ENCODE data around the gene FOXO1.

FOXO1 gene

DNA sequence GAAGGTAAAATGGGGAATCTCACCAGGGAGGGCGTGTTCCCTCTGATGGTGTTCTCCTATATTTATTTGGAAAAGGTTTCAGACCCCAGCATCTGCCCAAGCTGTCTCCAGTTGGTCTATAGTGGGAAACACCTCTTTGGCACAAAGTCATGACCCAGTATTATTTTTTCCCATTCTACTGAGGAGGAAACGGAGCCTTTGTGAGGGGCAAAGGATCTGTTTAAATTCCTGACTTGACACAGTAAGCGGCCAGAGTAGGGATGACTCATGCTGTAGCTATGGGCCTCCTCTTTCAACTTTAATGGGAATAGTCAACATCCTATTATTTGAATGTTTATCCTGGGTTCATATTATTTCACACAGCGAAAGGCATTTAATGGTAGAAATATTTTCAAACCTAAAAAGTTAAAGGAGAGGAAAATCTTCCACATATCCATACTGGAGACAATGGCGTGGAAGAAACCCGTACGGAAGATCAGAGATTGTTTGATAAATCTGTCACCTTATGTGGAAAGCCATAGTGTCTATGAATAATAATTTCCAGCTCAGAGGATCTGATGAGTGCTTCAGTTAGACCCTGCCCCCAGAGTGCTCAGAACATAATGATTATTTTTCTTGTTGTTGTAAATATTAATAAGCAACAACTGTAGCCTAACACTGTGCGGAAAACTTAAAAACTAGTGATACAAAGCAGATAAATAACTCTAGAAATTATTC is 126.0 kb downstream of the FOXO1 start:
- peak; percentile 70 for DNase-seq (ENCODE audit: low read depth)

DNA sequence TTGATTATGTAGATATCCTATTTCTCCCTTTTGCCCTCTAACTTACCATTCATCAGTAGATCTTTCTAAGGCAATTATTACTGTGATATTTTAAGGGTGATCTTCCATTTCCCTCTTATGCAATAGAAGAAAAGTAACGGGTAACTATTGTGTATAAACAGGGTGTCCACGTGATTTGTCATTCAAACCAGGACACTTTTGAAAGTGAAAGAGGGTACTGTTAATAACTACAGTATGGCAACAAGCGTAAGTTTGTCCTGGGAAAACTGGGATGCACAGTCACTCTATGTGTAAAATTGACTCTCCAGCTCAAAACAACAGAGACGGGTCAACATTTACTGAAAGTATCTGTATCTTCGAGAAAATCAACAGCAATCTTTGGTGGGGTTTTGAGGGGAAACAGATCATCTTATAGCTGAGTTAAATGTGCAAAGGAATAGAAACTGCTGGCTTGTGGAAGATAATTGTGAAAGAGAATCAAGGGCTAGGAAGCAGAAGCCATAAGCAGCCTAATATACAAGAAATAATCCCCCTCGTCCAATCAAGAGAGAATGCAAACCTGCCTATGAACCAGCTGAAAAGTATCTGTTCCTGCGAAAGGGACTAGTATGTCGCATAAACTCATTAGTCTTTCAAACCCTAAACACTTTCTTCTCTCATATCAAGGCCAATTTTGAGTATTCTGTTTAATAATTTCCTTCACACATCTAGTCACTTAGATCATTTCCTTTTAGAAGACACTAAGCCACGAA is 126.7 kb downstream of the FOXO1 start:
- DNase-seq (ENCODE audit: low read depth), result no peak

DNA sequence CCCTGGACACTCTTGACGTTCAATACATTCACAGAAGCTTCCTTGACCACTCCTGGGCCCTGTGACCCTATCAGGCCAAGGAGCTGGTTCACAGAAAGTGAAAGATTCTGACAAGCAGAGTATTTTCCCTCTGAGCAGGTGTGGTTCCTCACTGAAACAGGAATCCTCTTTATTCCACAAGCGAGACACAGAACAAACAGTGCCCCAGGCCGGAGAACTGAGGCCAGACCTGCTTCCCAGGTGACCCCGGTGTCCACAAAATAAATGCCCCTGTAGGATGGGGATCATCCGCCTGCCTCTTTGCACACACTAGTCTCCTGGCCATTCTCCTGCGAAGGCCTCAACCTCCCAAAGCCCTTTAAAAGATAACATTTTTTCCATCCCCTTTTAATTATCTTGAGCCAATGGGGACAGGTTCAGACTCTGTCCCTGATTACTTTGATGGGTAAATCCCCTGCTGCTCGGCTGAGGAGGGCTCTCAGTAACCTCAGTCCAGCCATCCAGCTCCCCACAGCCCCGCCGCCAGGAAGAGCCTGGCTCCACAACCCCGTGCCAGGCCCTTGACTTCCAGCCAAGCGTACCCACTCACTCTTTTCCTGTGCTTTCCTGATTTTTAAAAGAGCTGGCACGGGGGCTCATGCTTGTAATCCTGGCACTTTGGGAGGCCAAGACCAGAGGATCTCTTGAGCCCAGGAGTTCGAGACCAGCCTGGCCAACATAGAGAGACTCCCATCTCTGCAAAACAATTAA is 129.1 kb downstream of the FOXO1 start:
- DNase-seq (ENCODE audit: low read depth), result no peak

DNA sequence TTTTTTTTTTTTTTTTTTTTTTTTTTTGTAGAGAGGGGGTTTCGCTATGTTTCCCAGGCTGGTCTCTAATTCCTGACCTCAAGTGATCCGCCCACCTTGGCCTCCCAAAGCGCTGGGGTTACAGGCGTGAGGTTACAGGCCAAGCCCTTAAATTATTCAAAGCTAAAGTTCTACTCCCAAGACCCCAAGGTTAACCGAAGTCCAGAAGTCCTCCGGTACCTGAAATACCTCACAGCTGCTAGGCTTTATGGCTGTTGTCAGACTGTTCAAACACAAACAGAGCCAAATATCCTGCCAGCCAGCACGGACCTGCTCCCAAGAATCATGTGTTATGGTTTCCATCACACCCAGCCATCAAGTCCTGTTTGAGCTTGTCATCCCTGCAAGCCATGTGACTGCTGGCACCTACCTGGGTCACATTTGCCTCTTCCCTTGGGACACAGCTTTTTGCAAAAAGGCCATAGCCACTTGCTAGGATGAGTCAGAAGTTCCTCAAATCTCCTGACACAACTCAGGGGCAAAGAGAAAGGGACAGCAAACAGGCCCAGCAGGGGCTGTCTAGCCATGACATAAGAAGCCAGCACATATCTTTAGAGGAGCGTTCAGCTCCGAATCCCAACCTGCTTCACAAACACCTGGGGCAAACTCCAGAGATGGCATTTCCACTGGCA is 129.9 kb downstream of the FOXO1 start:
- DNase-seq (ENCODE audit: low read depth), result no peak

DNA sequence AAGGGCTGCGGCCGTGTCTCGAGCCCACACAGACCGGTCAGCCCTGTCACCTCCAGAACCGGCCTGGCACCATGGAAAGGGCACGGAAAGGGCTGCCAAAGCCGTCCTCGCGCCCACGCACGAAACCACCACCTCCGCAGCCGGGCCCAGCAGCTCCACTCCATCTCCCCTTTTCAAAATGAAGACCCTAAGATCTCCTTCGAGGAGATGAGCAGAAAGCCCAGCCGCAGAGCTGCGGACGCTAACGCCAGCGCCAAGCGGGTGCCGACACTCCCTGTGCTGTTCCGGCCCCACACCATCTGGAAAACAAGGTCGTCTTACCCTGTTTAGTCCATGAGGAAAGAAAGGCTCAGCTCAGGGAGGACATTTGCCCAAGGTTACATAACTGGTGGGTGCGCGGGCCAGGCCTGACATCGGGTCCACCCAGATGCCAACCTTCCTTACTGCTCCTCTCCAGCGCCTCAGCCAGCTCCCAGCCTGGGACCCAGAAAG is 131.1 kb downstream of the FOXO1 start:
- no peak for DNase-seq (ENCODE audit: low read depth)

DNA sequence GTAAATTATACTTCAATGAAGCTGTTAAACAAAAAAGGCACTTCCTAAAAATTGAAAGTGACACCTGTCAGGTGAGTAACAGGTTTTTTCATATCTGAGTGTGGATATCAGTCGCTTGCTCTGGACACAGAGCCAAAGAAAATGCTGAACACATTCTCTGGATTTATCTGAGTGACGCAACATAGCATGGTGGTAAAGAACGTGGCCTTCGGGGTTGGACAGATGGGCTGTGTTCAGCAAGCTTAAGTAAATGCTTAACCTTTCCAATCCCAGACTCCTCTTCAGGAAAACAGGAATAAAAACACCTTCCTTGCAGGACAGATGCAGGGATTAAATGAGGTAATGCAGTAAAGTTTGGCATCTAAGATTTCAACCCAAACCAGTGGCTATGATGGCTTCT is 132.0 kb downstream of the FOXO1 start:
- DNase-seq (ENCODE audit: low read depth), result no peak

DNA sequence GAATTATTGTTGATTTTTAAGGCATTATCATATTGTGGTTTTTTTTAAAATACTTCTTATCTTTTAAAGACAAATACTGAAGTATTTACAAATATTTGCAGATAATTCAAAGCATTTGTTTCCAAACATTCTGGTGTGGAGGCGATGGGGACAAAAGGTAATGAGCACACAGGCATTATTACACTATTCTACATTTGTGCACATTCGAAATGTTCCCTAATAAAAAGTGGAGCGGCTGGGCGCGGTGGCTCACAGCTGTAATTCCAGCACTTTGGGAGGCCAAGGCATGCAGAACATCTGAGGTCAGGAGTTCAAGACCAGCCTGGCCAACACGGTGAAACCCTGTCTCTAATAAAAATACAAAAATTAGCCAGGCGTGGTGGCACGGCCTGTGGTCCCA is 133.4 kb downstream of the FOXO1 start:
- no peak for DNase-seq (ENCODE audit: low read depth)

DNA sequence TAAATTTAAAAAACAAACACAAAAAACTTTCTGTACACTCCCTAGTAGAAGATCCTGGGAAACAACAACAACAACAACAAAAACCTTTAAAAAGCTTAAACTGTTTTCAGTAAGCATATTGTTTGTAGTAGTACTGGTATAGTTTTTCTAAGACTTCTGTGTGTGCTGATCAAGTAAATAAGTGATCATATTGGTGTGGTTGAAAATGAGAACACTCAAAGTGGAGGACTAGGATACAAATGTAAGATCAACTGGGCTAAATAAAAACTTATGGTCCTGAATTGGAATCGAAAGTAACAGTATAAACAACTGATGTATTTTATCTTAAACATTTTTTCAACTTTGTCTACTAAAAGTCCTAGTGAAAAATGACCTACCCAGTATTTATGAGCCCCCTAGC is 135.5 kb downstream of the FOXO1 start:
- DNase-seq (ENCODE audit: low read depth), result no peak

DNA sequence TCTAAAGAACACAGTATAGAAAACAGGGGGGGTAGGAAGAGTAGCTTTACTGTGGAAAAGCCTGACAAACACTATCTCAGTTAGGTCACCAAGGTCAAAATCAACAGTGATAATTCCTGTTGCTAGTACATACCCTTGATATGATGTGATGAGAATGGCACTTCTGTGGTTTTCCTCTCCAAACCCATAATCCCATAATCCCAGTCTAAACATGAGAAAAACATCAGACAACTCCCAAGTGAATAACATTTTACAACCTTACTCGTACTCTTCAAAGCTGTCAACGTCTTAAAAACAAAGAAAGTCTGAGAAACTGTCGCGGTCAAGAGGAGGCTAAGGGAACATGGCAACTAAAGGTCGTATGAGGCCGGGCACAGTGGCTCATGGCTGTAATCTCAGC is 137.6 kb downstream of the FOXO1 start:
- no peak for DNase-seq (ENCODE audit: low read depth)

DNA sequence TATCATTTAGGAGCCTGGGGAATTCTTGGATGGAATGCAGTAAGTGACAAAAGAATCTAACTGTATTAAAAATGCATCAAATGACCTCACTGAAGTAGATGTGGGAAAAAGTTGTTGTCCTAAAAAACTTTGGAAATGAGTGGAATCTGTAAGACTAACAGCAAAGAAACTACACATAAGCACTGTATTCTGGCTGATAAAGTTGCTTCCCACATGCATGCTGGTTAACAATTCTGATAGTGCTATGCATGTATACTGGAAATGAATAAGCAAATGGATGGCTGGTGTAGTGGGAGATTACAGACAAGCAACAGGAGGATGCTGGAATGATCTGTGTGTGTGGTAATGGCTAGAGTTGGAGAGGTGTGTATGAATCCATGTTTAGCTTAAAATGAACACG is 138.5 kb downstream of the FOXO1 start:
- no peak for DNase-seq (ENCODE audit: low read depth)

DNA sequence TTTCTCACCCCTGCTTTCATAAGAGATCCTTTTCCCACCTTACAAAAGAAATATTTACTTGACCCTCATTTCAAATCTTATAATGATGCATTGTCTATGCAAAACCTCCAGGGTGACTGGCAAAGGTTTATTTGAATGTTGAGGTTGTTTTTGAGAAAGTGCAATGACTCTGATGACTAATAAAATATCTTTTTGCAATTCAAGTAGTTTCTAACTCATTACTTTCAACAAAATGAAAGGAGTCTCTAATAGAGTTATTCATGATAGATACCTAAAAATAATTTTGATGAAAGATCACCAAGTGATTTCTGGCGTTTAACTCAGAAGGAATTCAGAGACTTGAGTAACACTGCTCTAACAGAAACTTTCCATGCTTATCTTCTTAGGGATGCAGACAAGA is 144.2 kb downstream of the FOXO1 start:
- no peak for DNase-seq (ENCODE audit: low read depth)

DNA sequence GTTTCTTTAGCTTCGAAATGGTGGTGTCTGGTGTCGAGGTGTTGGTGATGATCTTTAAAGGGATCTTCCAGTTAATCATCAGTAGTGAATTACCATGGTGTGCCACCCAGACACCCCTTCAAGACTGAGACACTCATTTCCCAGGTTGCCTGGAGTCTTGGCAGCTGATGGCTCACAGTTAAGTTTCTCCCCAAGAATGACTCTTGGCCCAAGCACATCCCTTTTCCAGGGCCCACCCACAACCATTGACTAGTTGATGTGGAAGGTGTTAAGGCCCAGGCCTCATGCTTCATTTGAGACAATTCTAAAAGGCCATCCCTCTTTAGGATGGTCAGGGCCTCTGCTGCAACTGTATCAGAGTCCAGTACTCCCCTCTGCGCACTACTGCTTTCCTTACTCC is 145.5 kb downstream of the FOXO1 start:
- no peak for DNase-seq (ENCODE audit: low read depth)

DNA sequence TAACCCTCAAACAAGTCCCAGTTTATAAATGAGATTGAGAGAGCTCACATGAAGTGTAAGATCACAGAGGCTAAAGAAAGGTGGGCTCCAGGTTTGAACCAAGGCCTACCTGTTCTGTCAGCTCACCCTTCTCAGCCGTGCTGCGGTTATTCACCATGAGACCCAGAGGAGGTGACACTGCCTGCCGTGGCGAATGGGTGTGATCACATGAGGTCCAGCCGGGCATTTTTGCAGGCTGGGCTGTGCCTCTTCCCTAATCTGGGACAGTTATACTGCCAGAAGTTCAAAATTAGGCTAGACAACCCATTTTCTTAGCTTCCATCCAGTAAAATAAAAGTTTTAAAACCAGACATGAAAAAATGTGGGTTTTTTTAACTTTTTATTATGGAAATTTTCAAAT is 146.8 kb downstream of the FOXO1 start:
- no peak for DNase-seq (ENCODE audit: low read depth)

DNA sequence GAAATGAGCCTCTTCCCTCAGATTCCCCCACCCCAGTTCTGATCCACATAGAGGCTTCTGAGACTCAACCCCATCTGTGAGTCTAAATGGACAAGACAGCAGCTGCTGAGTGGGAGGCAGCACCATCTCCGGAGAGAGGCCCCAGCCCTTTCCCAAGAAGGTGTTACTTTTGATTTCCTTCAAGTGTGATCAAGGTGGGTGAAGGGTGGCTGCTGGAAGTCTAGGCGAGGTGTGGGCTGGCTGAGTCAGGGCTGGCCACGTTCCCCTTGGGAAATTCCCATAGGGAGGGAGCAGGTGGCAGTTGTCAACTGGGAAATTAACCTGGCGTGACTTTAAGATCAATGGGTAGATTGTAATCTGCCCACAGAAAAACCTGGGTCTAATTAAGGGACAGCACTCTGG is 148.0 kb downstream of the FOXO1 start:
- no peak for DNase-seq (ENCODE audit: low read depth)

DNA sequence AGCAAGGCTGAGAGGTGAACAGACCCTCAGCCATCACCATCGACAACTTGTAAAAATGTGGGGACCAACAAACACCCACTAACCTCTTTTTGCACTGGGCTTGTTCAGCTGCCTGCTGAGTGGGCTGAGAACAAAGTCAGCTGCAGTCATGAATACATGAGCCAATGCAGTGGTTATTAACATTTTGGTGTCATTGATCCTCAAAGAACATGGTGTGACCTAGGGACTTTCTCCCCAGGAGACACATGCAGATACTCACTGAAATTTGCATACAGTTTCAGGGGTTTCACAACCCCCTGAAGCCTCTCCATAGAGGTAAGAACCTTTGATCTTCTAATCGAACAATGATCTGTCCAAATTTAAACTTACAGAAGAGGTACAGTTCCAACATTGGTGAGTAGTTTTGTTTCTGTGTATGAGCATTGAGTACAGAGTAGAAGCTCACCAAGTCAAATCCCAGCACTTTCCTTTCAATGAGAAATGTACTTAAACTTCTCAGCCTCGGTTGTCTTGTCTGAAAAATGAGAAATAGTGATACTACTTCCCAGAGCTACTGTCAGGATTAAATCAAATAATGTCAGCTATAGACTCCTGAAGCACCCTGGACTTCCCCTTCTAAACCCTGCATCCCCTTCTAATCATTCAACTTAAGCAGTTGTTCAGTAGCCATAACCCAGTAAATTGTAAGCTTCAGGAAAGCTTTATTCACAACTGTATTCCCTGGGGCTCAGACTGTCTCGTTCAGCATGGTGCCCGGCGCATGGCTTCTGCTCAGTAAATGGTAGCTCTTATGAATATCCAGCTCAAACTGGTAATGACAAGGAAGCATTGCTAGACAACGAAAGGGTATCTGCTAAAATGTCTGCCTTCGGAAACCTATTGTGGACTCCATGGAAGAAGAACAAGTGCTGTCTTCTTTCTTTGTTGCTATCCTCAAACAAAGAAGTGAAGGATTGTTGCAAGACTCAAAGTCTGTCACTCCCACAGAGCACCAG is 148.7 kb downstream of the FOXO1 start:
- no peak for DNase-seq (ENCODE audit: low read depth)

DNA sequence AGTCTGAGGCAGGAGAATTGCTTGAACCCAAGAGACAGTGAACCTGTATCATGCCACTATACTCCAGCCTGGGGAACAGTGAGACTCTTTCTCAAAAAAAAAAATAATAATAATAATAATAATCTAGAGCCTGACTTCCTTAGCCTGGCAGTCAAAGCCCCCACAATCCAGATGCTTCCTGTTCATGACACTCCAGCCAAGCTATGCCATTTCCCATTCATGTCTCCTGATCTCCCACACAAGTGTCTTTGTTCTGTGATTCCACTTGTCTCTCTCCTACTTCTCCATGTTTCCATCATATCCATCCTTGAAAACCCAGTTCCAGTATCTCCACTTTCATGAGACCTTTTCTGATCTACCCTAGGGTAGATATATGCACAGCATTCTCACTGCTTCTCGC is 150.7 kb downstream of the FOXO1 start:
- no peak for DNase-seq (ENCODE audit: low read depth)

DNA sequence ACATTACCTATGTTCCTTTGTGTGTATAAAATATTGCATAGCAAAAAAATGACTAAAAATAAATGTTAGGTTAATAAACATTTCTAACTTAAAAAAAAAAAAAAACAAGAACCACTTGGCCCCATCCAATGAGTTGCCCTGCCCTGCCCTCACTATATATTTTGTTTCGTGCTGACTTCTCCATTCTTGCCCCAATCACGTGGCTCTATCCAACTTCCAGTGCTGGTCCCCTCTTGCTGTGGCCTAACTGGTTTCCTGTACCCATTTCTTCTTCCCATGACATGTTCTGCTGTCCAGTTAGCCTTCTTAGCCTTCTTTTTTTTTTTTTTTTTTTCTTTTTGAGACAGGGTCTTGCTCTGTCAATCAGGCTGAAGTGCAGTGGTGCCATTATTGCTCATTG is 151.6 kb downstream of the FOXO1 start:
- DNase-seq (ENCODE audit: low read depth), result no peak

DNA sequence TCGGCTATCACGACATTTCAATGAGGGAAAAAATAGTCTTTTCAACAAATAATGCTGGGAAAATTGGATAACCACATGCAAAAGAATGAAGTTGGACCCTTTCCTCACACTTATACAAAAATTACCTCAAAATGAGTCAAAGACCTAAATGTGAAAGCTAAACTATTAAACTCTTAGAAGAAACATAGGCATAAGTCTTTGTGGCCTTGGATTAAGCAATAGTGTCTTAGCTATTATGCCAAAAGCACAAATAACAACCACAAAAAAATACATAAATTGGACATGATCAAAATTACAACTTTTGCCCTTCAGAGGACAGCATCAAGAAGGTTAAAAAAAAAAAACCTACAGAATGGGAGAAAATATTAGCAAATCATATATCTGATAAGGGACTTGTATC is 156.6 kb downstream of the FOXO1 start:
- DNase-seq (ENCODE audit: low read depth), result no peak

DNA sequence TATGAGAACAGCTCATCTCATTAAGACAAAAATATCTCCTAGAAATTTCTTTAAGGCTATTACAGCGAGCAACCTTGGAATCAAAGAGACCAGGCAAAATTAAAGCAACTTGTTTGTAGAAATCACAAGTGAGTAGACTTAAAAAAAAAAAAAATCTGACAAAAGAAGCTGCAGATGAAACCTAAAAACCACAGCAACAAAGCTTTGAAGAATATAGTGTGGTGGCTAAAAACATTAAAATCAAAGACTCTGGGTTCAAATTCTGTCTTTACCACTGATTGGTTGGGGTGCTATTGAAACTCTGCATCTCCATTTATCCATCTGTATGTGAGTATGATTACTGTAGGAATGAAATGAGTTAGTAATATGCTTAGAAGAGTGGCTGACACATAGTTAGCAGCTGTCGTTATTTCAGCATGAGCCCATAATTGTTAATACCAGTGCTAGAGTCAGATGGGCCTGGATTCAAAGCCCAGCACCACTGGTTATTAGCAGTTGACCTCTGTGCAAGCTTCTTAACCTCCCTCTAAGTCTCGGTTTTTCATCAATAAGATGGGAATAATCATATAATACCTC is 157.6 kb downstream of the FOXO1 start:
- no peak for DNase-seq (ENCODE audit: low read depth)

DNA sequence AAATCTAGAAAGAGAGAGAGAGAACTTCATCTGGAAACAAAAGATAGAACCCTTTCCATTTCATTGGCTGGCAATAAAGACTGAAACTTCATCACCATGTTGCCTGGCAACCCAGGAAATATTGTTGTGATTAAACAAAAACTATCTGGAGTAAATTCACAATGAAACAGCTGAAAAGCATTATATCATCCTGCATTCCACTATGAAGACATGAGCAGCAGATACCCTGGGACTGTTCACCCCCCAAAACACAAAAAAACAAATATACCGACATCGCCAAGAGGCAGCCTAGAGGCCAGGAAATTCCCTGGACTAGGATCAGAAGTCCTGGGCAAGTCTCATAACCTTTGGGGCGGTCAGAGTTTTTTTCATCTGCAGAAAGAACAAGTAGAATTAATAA is 158.3 kb downstream of the FOXO1 start:
- DNase-seq (ENCODE audit: low read depth), result peak; percentile 73
